ENCODE data around the gene BCL2.

DNA sequence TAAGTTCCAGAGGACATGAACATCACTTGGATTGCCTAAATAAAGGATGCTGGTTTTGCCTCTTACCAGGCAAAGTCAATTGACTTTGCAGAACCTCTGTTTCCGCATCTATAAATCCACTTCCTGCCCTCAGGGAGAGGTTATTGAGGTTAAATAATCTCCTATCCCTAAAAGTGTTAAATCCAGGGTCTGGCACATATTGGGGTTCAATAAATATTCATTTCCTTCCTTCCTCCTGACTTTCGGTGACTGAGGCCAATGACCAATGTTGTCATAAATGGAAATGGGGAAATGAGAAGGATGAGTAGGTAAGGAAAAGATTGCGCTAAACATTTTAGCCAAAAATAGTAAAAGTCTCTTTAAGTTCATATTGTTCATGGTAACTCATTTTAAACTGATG is 16.0 kb downstream of the BCL2 start:
- TF ChIP-seq POLR2AphosphoS5 (IDR thresholded peaks at IDR 0.05; ENCODE audit: low read depth, low read length) (no peak), CTCF (IDR thresholded peaks at IDR 0.05) (no peak), FOXM1 (IDR thresholded peaks at IDR 0.05; ENCODE audit: low read depth) (no peak)

Data from SK-N-SH (cell line).